ENCODE measurements around the gene DNAAF1.

DNA sequence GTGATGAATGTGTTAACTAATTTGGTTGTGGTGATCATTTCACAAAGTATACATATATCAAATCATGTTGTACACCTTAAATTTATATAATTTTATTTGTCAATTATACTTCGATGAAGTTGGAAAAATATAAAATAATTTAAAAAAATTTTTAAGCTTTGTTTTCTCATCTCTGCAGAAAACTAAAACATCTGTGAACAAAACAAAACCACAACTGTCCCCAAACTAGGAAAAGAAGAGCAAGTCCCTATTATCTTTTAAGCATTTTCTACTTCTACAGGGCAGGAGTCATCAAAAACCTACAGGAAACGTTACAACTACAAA, 6.6 kb upstream of the DNAAF1 start:
- TF ChIP-seq RFX5 (IDR thresholded peaks at IDR 0.05), result no peak
- TF ChIP-seq, protein P1, sequence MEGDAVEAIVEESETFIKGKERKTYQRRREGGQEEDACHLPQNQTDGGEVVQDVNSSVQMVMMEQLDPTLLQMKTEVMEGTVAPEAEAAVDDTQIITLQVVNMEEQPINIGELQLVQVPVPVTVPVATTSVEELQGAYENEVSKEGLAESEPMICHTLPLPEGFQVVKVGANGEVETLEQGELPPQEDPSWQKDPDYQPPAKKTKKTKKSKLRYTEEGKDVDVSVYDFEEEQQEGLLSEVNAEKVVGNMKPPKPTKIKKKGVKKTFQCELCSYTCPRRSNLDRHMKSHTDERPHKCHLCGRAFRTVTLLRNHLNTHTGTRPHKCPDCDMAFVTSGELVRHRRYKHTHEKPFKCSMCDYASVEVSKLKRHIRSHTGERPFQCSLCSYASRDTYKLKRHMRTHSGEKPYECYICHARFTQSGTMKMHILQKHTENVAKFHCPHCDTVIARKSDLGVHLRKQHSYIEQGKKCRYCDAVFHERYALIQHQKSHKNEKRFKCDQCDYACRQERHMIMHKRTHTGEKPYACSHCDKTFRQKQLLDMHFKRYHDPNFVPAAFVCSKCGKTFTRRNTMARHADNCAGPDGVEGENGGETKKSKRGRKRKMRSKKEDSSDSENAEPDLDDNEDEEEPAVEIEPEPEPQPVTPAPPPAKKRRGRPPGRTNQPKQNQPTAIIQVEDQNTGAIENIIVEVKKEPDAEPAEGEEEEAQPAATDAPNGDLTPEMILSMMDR (IDR thresholded peaks at IDR 0.05), result no peak
- no peak for TF ChIP-seq KDM1A (IDR thresholded peaks at IDR 0.05; ENCODE audit: low read depth)
- no peak for TF ChIP-seq POLR2AphosphoS2 (conservative IDR thresholded peaks at IDR 0.05; ENCODE audit: low read length)
- TF ChIP-seq POLR2A (IDR thresholded peaks at IDR 0.05; ENCODE audit: low read length), result no peak

Data from A549 (cell line).